Measurements from ENCODE around the gene CREBL2. TPM values are rescaled to one million over a fixed set of nuclear protein-coding genes. Genes with fewer than 3 reads are reported as not detected.

CREBL2 gene
- total and polyA plus RNA-seq, 10 of the 15 experiments (the other 5 are each of a cell fraction or from before 2014, with no cell fraction given) = 4.6 to 19.1 (median 13.5) TPM

DNA sequence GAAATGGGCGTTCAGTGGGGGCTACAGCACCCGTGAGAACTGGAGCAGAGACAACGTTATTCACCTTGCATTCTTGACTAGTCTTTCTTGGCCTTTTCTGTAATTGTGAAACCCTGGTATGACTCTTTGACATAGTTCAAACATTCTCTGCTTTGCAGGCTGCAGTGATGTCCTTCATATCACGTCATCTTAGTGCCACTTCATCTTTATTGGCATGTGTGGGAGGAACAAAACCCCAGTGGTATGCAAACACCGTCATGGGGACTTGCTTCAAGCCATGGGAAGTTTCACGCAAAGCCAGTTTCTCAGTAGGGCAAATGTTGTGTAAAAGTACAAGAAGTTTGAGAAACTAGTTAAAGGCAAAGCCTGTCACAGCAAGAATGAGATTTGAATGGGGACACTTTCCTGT, 28.8 kb upstream of the CREBL2 start (continued):
- TF ChIP-seq MYB (IDR thresholded peaks at IDR 0.05; ENCODE audit: borderline replicate concordance, low read depth, low read length) = peak; percentile 77; the same call in 1 of the 2 replicates
- TF ChIP-seq PAX8 (IDR thresholded peaks at IDR 0.05) = no peak
- TF ChIP-seq HDGF (IDR thresholded peaks at IDR 0.05) = 0 out of 2 replicates have a peak, but pooled peaks have one; percentile 24
- no peak for TF ChIP-seq ZZZ3 (IDR thresholded peaks at IDR 0.05; ENCODE audit: control insufficient read depth, insufficient read length, low read depth)
- TF ChIP-seq IKZF1 (conservative IDR thresholded peaks at IDR 0.05) = peak; percentile 90
- TF ChIP-seq RELA (IDR thresholded peaks at IDR 0.05; ENCODE audit: borderline replicate concordance, partially characterized antibody) = peak; percentile 65
- TF ChIP-seq KLF5 (IDR thresholded peaks at IDR 0.05; ENCODE audit: partially characterized antibody) = peak; percentile 59
- TF ChIP-seq, protein P1, sequence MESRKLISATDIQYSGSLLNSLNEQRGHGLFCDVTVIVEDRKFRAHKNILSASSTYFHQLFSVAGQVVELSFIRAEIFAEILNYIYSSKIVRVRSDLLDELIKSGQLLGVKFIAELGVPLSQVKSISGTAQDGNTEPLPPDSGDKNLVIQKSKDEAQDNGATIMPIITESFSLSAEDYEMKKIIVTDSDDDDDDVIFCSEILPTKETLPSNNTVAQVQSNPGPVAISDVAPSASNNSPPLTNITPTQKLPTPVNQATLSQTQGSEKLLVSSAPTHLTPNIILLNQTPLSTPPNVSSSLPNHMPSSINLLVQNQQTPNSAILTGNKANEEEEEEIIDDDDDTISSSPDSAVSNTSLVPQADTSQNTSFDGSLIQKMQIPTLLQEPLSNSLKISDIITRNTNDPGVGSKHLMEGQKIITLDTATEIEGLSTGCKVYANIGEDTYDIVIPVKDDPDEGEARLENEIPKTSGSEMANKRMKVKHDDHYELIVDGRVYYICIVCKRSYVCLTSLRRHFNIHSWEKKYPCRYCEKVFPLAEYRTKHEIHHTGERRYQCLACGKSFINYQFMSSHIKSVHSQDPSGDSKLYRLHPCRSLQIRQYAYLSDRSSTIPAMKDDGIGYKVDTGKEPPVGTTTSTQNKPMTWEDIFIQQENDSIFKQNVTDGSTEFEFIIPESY (IDR thresholded peaks at IDR 0.05) = no peak
- TF ChIP-seq TBL1XR1 (IDR thresholded peaks at IDR 0.05; ENCODE audit: low read depth, low read length) = peak; percentile 93
- TF ChIP-seq GATAD2B (conservative IDR thresholded peaks at IDR 0.05; ENCODE audit: low read depth) = peak; percentile 100
- TF ChIP-seq, protein P2, sequence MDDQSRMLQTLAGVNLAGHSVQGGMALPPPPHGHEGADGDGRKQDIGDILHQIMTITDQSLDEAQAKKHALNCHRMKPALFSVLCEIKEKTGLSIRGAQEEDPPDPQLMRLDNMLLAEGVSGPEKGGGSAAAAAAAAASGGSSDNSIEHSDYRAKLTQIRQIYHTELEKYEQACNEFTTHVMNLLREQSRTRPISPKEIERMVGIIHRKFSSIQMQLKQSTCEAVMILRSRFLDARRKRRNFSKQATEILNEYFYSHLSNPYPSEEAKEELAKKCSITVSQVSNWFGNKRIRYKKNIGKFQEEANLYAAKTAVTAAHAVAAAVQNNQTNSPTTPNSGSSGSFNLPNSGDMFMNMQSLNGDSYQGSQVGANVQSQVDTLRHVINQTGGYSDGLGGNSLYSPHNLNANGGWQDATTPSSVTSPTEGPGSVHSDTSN (IDR thresholded peaks at IDR 0.05; ENCODE audit: insufficient replicate concordance, low read depth, low read length) = peak; percentile 84
- TF ChIP-seq ZNF217 (IDR thresholded peaks at IDR 0.05) = no peak
- no peak for TF ChIP-seq CHD4 (IDR thresholded peaks at IDR 0.05)
- no peak; the same call in none of the 2 replicates for TF ChIP-seq TCF12 (IDR thresholded peaks at IDR 0.05; ENCODE audit: low read depth, low read length)
- TF ChIP-seq, protein P3, sequence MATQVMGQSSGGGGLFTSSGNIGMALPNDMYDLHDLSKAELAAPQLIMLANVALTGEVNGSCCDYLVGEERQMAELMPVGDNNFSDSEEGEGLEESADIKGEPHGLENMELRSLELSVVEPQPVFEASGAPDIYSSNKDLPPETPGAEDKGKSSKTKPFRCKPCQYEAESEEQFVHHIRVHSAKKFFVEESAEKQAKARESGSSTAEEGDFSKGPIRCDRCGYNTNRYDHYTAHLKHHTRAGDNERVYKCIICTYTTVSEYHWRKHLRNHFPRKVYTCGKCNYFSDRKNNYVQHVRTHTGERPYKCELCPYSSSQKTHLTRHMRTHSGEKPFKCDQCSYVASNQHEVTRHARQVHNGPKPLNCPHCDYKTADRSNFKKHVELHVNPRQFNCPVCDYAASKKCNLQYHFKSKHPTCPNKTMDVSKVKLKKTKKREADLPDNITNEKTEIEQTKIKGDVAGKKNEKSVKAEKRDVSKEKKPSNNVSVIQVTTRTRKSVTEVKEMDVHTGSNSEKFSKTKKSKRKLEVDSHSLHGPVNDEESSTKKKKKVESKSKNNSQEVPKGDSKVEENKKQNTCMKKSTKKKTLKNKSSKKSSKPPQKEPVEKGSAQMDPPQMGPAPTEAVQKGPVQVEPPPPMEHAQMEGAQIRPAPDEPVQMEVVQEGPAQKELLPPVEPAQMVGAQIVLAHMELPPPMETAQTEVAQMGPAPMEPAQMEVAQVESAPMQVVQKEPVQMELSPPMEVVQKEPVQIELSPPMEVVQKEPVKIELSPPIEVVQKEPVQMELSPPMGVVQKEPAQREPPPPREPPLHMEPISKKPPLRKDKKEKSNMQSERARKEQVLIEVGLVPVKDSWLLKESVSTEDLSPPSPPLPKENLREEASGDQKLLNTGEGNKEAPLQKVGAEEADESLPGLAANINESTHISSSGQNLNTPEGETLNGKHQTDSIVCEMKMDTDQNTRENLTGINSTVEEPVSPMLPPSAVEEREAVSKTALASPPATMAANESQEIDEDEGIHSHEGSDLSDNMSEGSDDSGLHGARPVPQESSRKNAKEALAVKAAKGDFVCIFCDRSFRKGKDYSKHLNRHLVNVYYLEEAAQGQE (IDR thresholded peaks at IDR 0.05; ENCODE audit: low read depth, low read length) = no peak
- 0 out of 4 replicates have a peak, but pooled peaks of 1 of the 2 experiments have one; percentile 47 for TF ChIP-seq SRF (IDR thresholded peaks at IDR 0.05; ENCODE audit: low read depth in 2 of 2, low read length in 2 of 2)
- TF ChIP-seq, protein P4, sequence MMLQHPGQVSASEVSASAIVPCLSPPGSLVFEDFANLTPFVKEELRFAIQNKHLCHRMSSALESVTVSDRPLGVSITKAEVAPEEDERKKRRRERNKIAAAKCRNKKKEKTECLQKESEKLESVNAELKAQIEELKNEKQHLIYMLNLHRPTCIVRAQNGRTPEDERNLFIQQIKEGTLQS (IDR thresholded peaks at IDR 0.05; ENCODE audit: borderline replicate concordance, extremely low read depth, low read depth, low read length) = no peak
- TF ChIP-seq BHLHE40 (IDR thresholded peaks at IDR 0.05; ENCODE audit: borderline replicate concordance in 1 of 2, low read depth in 2 of 2, low read length in 1 of 2) = peak; percentile 66 to 83

Data from GM12878 (cell line).